Esophagus muscularis mucosa (tissue), 4 donors: ENCODE data around the gene RALGAPB. TPM values are rescaled to one million over a fixed set of nuclear protein-coding genes. Genes with fewer than 3 reads are reported as not detected.

Experiments
- DNase-seq: peaks from one replicate; pipeline ENCODE4 v3.0.0-alpha.2; 2017; ENCODE audit errors: extremely low spot score
- H3K27ac ChIP-seq, 4 donors: fragments of 200-600 bp; sonication (generic); replicated peaks in 1 of 4; 1 replicate in 3 of 4; 2 replicates in 1 of 4; pipeline ENCODE4 v1.5.1; 2016 to 2019; ENCODE audit warnings: mild to moderate bottlenecking in 1 of 4
- H3K27me3 ChIP-seq, 4 donors: fragments of 200-600 bp; sonication (generic); one replicate each; pipeline versions ENCODE4 v1.5.1 to v1.6.0; 2016 to 2019
- H3K36me3 ChIP-seq, 4 donors: fragments of 200-600 bp; sonication (generic); one replicate each; pipeline ENCODE4 v1.5.1; 2016 to 2019
- H3K4me1 ChIP-seq, 4 donors: fragments of 200-600 bp; sonication (generic); one replicate each; pipeline ENCODE4 v1.5.1; 2016 to 2019
- H3K4me3 ChIP-seq, 4 donors: fragments of 200-600 bp; sonication (generic); 1 replicate in 2 of 4; 2 replicates in 2 of 4; pipeline ENCODE4 v1.5.1; 2016 to 2019; ENCODE audit warnings: mild to moderate bottlenecking in 4 of 4, moderate library complexity in 1 of 4
- H3K9me3 ChIP-seq, 4 donors: fragments of 200-600 bp; sonication (generic); 1 replicate in 3 of 4; 2 replicates in 1 of 4; pipeline ENCODE4 v1.5.1; 2016 to 2019
- EP300 ChIP-seq: sonication (generic); formaldehyde crosslinking; IDR thresholded peaks from one replicate; pipeline ENCODE4 v1.6.1; 2017; ENCODE audit warnings: antibody characterized with exemption
- POLR2A ChIP-seq: fragments of 450-650 bp; IDR thresholded peaks from one replicate; pipeline ENCODE4 v1.6.1; 2017; ENCODE audit warnings: antibody characterized with exemption, moderate library complexity, mild to moderate bottlenecking, low read depth
- POLR2AphosphoS5 ChIP-seq, 2 donors: sonication (generic); formaldehyde crosslinking; IDR thresholded peaks; one replicate each; pipeline ENCODE4 v1.6.1; 2017; ENCODE audit warnings: antibody characterized with exemption in 2 of 2
- WGBS: methylation state at CpG from one replicate; pipeline ENCODE4 v1.1.5; 2018; 5-methylcytosine and 5-hydroxymethylcytosine counted together
- intact Hi-C: fragments of 100-400 bp; cut with DNase I; formaldehyde crosslinking; loops from one replicate; pipeline ENCODE4 v1.15.1; 2023
- total RNA-seq, 4 donors: library from RNA; depleted of rRNA; stranded (reverse); fragments of >200 nt; gene quantifications; one replicate each; pipeline versions ENCODE4 v1.1.0 to v1.2.1, GENCODE V29; 2016
- TF ChIP-seq, protein P1 (sequence below), 3 experiments: fragments of 200-600 bp in 2 of 3; fragments of 450-650 bp in 1 of 3; sonication (generic) in 2 of 3; IDR thresholded peaks; one replicate each; pipeline ENCODE4 v1.5.1; 2017 to 2019; ENCODE audit warnings: antibody characterized with exemption in 3 of 3, mild to moderate bottlenecking in 2 of 3, moderate library complexity in 1 of 3

Gene RALGAPB
- total RNA-seq, 4 donors from 2014 or later: 31.5 to 37.4 (median 35.5) TPM

DNA sequence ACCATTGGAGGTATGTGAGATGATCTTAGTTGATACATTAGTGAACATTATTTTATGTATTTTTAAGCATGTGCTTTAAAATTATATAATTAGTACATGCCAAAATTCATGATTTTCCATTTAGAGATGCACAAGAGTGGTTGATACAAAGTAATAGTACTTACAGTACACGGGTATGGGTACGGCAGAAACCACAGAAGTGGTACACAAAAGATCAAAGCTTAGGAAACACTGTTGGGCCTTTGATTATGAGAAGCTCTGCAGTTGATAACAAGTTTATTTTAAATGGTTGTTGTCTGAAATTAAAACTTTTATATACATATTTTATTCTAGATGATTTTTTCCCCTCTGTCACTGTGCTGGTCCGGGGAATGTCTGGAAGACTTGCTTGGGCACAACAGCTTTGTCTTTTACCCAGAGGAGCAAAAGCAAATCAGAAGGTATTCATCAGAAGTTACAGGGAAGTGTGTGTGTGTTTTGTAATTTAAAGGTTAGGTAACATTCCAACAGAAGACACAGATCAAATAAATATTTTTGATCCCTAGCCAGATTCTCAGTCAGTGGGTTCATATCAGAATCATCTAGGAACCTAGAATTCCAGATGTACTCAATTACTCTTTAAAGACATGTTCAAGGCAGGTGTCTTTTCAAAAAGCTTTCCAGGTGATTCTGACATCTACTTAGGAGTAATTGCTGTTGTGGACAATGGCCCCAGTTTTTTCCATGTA is 75.9 kb downstream of the RALGAPB start:
- DNase-seq: no peak
- Histone ChIP-seq H3K27ac (no peak overlapping the region), H3K9me3 (no peaks in the 10 kb centered on the region), H3K4me1 (peaks cover 0 to 1% (median 0%) of the 10 kb centered on the region in 4 donors), H3K4me3 (no peak overlapping the region), H3K27me3 (no peaks in the 10 kb centered on the region), H3K36me3 (peaks cover 46 to 100% (median 88%) of the 10 kb centered on the region in 4 donors)
- 98% methylated on average over 3 of the region's 3 CpGs for WGBS
- TF ChIP-seq, protein P1, sequence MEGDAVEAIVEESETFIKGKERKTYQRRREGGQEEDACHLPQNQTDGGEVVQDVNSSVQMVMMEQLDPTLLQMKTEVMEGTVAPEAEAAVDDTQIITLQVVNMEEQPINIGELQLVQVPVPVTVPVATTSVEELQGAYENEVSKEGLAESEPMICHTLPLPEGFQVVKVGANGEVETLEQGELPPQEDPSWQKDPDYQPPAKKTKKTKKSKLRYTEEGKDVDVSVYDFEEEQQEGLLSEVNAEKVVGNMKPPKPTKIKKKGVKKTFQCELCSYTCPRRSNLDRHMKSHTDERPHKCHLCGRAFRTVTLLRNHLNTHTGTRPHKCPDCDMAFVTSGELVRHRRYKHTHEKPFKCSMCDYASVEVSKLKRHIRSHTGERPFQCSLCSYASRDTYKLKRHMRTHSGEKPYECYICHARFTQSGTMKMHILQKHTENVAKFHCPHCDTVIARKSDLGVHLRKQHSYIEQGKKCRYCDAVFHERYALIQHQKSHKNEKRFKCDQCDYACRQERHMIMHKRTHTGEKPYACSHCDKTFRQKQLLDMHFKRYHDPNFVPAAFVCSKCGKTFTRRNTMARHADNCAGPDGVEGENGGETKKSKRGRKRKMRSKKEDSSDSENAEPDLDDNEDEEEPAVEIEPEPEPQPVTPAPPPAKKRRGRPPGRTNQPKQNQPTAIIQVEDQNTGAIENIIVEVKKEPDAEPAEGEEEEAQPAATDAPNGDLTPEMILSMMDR (IDR thresholded peaks at IDR 0.05): no peak
- no peak for TF ChIP-seq POLR2A
- no peak for TF ChIP-seq EP300
- no peak for TF ChIP-seq POLR2AphosphoS5 (IDR thresholded peaks at IDR 0.05)
- intact Hi-C loops: no loop called here

DNA sequence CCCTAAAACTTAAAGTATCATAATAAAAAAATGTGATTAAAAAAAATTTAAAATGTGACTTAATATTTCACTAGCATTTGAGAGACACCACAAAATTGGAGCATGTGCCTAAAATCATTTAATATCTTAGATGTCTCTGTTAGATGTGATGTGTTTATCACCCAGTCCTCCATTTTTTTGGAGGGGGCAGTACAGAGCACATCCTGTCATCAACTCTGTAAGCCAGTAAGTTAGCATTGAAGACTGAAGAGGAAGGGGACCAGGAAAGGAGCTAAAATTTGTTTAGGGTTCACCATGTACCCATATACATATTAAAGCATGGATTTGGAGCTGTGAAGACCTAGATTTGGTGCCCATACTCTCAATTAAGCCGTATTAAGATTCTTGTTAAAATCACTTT is 77.6 kb downstream of the RALGAPB start:
- intact Hi-C loops: no loop called here
- Histone ChIP-seq H3K27me3 (no peaks in the 10 kb centered on the region), H3K36me3 (peaks cover 57 to 100% (median 93%) of the 10 kb centered on the region in 4 donors), H3K4me1 (no peaks in the 10 kb centered on the region), H3K9me3 (no peaks in the 10 kb centered on the region), H3K27ac (no peak overlapping the region), H3K4me3 (no peak overlapping the region)
- DNase-seq: no peak
- WGBS: 100% methylated on average over 1 of the region's 1 CpG
- TF ChIP-seq, protein P1 (IDR thresholded peaks at IDR 0.05): no peak
- TF ChIP-seq POLR2A (no peak), POLR2AphosphoS5 (IDR thresholded peaks at IDR 0.05) (no peak), EP300 (no peak)

DNA sequence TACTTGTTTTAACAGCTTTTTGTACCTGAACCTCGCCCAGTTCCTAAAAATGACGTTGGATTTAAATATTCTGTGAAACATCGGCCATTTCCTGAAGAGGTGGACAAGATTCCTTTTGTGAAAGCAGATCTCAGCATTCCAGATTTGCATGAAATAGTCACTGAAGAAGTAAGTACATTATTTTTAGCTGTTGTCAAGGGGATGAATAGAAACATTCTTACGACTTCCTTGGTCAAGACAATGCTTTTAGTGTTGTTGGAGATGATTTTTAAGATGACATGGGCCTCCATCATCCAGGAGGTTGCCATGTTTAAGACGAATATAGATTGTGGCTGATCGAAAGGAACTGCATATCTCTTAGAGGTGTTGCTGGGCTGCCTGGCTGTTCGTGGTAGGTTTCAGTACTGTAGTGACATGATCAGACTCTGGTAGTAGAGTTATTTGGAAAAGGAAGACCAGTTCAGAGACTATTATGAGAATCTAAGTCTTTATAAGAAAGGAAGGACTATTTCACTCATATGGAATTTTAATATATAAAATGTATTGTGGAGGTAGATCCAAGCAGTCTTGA is 78.5 kb downstream of the RALGAPB start:
- no peaks in the 10 kb centered on the region for H3K9me3 ChIP-seq
- H3K27ac ChIP-seq: no peak overlapping the region
- no peak for DNase-seq
- 88% methylated on average over 7 of the region's 7 CpGs for WGBS
- no peak overlapping the region for H3K4me3 ChIP-seq
- intact Hi-C loops: no loop called here
- H3K4me1 ChIP-seq: no peaks in the 10 kb centered on the region
- TF ChIP-seq EP300 (no peak), POLR2AphosphoS5 (IDR thresholded peaks at IDR 0.05) (no peak), POLR2A (no peak)
- TF ChIP-seq, protein P1 (IDR thresholded peaks at IDR 0.05): no peak
- peaks cover 53 to 100% (median 90%) of the 10 kb centered on the region in 4 donors for H3K36me3 ChIP-seq
- no peaks in the 10 kb centered on the region for H3K27me3 ChIP-seq

DNA sequence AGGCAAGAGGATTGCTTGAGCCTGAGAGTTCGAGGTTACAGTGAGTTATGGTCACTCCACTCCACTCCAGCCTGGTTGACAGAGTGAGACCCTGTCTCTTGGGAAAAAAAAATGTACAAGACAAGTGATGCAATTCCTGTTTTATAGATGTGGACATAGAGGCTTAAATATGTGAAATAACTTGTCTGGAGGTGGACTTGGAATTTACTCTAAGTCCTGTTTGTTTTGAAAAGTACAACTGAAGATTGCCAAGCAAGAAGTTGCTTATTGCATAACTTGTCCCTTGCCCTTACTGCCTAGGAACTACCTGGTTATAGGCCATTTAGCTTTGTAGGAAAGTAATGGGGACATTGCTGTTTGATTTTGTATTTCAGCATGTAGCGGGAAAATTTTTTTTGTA is 82.3 kb downstream of the RALGAPB start:
- Histone ChIP-seq H3K4me1 (no peaks in the 10 kb centered on the region), H3K27me3 (no peaks in the 10 kb centered on the region), H3K36me3 (peaks cover 44 to 100% (median 84%) of the 10 kb centered on the region in 4 donors), H3K27ac (no peak overlapping the region), H3K4me3 (no peak overlapping the region), H3K9me3 (no peaks in the 10 kb centered on the region)
- no peak for DNase-seq
- intact Hi-C loops: no loop called here
- TF ChIP-seq, protein P1 (IDR thresholded peaks at IDR 0.05): no peak
- no peak for TF ChIP-seq POLR2AphosphoS5 (IDR thresholded peaks at IDR 0.05)
- no peak for TF ChIP-seq POLR2A
- no peak for TF ChIP-seq EP300
- 94% methylated on average over 2 of the region's 2 CpGs for WGBS

DNA sequence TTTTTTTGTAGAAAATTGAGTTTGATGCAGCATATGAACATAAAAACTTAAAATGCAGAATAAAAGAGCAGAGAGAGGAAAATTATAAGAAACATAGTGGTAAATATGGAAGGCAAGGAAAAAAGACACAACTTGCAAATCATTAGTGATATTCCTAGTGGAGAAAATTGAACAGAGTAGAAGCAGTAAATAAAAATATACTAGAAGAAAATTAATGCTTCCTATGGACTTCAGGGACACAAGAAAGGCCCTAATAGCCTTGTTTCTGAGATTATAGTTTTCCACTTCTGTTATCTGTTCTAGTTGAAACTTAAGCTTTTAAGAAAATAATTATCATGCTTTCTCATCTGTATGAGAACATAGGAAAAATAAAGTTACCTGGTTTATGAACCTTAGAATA is 82.8 kb downstream of the RALGAPB start:
- no peak overlapping the region for H3K4me3 ChIP-seq
- no peak for TF ChIP-seq POLR2A
- TF ChIP-seq EP300: no peak
- no peak for TF ChIP-seq POLR2AphosphoS5 (IDR thresholded peaks at IDR 0.05)
- TF ChIP-seq, protein P1 (IDR thresholded peaks at IDR 0.05): no peak
- H3K36me3 ChIP-seq: peaks cover 45 to 100% (median 84%) of the 10 kb centered on the region in 4 donors
- no peaks in the 10 kb centered on the region for H3K4me1 ChIP-seq
- H3K27me3 ChIP-seq: no peaks in the 10 kb centered on the region
- DNase-seq: no peak
- H3K9me3 ChIP-seq: no peaks in the 10 kb centered on the region
- no peak overlapping the region for H3K27ac ChIP-seq
- intact Hi-C loops: no loop called here
